Nephron (organoid): ENCODE results near the gene PPP3CA.

Experiments used
- H3K27ac Mint-ChIP-seq, 3 experiments: 2 replicates each; pipeline ENCODE4 v1.8.0; 2020; ENCODE audit warnings: mixed read lengths in 3 of 3, mild to moderate bottlenecking in 2 of 3, moderate library complexity in 1 of 3
- H3K27me3 Mint-ChIP-seq: 2 replicates; pipeline ENCODE4 v1.8.0; 2021; ENCODE audit warnings: low read depth, mild to moderate bottlenecking, moderate library complexity, mixed read lengths
- H3K36me3 Mint-ChIP-seq: 2 replicates; pipeline ENCODE4 v1.8.0; 2020; ENCODE audit warnings: low read depth, mixed read lengths
- H3K4me1 Mint-ChIP-seq: 2 replicates; pipeline ENCODE4 v1.8.0; 2020; ENCODE audit warnings: mixed read lengths
- H3K4me3 Mint-ChIP-seq, 3 experiments: 2 replicates each; pipeline ENCODE4 v1.8.0; 2020; ENCODE audit warnings: mild to moderate bottlenecking in 3 of 3, mixed read lengths in 3 of 3, moderate library complexity in 2 of 3
- H3K9me3 Mint-ChIP-seq: 2 replicates; pipeline ENCODE4 v1.8.0; 2020; ENCODE audit warnings: mixed read lengths
- TF ChIP-seq, protein P1 (sequence below), 3 experiments: fragments of 200-600 bp; sonication (generic); IDR thresholded peaks; one replicate each; pipeline ENCODE4 v1.5.0; 2021; ENCODE audit warnings: antibody characterized with exemption in 3 of 3; ENCODE audit not compliant: unreplicated experiment in 3 of 3

PPP3CA gene

DNA sequence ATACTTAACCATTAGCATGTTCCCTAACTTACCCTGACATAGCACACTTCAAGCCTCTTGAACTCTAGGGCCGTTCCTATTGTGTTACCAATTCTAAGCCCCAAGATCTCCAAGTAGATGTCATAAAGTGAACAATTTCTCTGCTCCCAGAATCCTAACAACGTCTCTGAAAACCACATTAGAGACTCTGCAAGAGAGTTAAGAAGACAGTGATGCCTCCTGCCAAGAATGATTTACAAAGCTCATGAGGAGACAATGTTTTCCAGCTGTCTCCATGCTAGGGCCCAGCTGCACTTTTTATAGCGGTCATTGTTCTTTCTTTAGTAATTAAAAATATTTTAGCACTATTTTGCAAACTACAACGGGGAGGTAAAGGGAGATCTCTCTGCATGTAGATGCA is 358.4 kb downstream of the PPP3CA start:
- no peaks in the 10 kb centered on the region for H3K27me3 Mint-ChIP-seq
- H3K4me3 Mint-ChIP-seq, result no peak overlapping the region
- H3K9me3 Mint-ChIP-seq, result peaks cover 5% of the 10 kb centered on the region
- no peaks in the 10 kb centered on the region for H3K4me1 Mint-ChIP-seq
- H3K27ac Mint-ChIP-seq, result no peak overlapping the region
- H3K36me3 Mint-ChIP-seq, result no peaks in the 10 kb centered on the region
- TF ChIP-seq, protein P1, sequence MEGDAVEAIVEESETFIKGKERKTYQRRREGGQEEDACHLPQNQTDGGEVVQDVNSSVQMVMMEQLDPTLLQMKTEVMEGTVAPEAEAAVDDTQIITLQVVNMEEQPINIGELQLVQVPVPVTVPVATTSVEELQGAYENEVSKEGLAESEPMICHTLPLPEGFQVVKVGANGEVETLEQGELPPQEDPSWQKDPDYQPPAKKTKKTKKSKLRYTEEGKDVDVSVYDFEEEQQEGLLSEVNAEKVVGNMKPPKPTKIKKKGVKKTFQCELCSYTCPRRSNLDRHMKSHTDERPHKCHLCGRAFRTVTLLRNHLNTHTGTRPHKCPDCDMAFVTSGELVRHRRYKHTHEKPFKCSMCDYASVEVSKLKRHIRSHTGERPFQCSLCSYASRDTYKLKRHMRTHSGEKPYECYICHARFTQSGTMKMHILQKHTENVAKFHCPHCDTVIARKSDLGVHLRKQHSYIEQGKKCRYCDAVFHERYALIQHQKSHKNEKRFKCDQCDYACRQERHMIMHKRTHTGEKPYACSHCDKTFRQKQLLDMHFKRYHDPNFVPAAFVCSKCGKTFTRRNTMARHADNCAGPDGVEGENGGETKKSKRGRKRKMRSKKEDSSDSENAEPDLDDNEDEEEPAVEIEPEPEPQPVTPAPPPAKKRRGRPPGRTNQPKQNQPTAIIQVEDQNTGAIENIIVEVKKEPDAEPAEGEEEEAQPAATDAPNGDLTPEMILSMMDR (IDR thresholded peaks at IDR 0.05; ENCODE audit: unreplicated experiment in 3 of 3), result no peak

DNA sequence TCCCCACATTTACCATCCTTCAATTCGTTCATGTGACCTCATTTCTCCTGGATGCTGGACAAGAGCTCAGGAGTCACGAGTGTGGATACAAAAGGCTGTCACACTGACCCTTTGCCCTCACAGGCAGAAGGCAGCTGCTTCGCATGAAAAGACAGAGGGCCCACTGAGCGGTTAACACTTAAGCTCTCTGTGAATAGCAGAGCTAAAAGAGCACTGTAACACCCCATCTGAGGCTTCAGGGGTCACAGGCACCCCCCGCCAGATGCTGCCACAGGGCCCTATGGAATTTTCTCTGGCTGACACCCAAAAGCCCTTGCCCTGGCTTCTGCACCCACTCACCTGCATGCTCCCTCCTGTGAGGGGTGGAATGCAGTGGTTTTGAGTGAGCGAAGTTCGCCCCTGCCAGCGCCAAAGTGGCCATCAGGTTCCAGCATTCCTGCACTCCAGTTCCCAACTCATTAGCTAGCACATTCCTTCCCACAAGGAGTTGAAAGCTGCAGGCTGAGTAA is 360.9 kb downstream of the PPP3CA start:
- H3K27me3 Mint-ChIP-seq, result no peaks in the 10 kb centered on the region
- peaks cover 10% of the 10 kb centered on the region for H3K4me1 Mint-ChIP-seq
- H3K27ac Mint-ChIP-seq, result peak overlapping the region in 1 of 3 experiments; percentile 35
- H3K36me3 Mint-ChIP-seq, result no peaks in the 10 kb centered on the region
- H3K9me3 Mint-ChIP-seq, result peaks cover 5% of the 10 kb centered on the region
- TF ChIP-seq, protein P1 (IDR thresholded peaks at IDR 0.05; ENCODE audit: unreplicated experiment in 3 of 3), result no peak
- no peak overlapping the region for H3K4me3 Mint-ChIP-seq

DNA sequence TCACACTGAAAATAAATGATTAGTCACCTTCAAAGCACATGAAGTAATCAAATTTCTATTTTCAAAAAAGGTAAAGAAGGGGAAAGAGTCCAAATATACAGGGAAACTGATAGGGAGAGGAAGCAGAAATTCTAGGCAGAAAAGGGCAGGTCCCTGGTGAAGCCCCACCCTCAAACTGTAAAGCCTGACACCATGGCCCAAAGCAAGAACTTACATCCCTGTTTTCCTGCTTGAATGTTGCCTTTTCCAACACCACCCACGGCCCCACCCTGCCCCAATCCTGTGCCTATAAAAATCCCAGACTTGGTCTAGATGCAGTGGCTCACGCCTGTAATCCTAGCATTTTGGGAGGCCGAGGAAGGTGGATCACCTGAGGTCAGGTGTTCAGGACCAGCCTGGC is 361.8 kb downstream of the PPP3CA start:
- Mint-ChIP-seq H3K4me3 (no peak overlapping the region), H3K4me1 (peaks cover 10% of the 10 kb centered on the region), H3K27me3 (no peaks in the 10 kb centered on the region), H3K27ac (no peak overlapping the region), H3K9me3 (peaks cover 5% of the 10 kb centered on the region), H3K36me3 (no peaks in the 10 kb centered on the region)
- TF ChIP-seq, protein P1 (IDR thresholded peaks at IDR 0.05; ENCODE audit: unreplicated experiment in 3 of 3), result no peak

DNA sequence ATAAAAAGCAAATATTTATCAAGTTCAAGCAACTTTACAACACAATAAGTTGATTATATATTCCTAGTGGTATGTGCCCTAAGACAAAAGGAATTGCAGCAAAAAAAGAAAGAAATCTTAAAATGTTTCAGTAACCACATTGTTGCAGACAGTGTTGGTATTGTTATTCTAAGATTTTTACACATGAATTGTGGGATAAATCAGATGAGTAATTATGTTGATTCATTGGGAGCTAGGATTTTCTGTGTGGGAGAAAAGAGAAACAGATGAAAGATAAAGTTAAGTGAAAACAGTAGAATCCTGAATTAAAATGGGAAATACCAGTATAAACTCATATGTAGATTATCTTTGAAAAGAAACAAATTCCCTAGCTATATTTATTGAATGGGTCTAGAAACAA is 362.4 kb downstream of the PPP3CA start:
- Mint-ChIP-seq H3K27ac (no peak overlapping the region), H3K27me3 (no peaks in the 10 kb centered on the region), H3K9me3 (peaks cover 5% of the 10 kb centered on the region), H3K4me1 (peaks cover 10% of the 10 kb centered on the region), H3K4me3 (no peak overlapping the region), H3K36me3 (no peaks in the 10 kb centered on the region)
- TF ChIP-seq, protein P1 (IDR thresholded peaks at IDR 0.05; ENCODE audit: unreplicated experiment in 3 of 3), result no peak

DNA sequence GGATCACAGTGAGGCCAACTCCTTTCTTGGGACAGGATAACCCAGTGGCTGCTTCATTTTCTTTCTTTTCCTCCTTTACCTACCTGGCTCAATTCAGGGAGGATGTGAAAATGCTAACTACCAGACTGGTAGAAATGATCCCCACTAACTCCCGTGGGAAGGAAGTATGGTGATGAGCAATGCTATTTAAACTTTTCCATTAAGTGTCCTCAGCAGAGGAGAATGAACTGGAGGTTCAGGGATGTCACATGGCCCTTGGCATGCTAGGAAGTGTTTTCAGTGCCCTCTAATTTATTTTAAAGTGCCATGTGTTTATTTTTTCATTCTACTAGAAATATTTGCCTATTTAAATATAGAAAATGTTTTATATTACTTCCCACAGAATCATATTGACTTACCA is 363.9 kb downstream of the PPP3CA start:
- Mint-ChIP-seq H3K4me3 (no peak overlapping the region), H3K36me3 (no peaks in the 10 kb centered on the region), H3K27me3 (no peaks in the 10 kb centered on the region), H3K27ac (no peak overlapping the region), H3K4me1 (peaks cover 10% of the 10 kb centered on the region), H3K9me3 (peaks cover 5% of the 10 kb centered on the region)
- TF ChIP-seq, protein P1 (IDR thresholded peaks at IDR 0.05; ENCODE audit: unreplicated experiment in 3 of 3), result no peak

DNA sequence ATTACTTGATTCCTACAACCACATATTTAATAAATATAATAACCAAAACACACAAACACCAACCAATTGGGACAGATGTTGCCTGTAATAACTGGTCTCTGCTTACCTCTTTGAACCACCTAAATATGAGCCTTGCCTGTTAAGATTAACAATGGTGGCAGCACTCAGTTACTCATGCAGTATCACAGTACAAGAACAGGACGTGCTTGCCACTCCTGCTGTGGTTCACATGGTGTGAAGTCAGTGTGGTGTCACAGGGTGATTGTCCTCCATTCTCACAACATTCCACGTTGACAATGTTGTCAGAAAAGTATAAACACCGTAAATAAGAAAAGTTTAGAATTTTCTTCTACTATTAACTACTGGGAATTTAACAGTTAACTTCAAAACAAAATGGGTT is 365.0 kb downstream of the PPP3CA start:
- TF ChIP-seq, protein P1 (IDR thresholded peaks at IDR 0.05; ENCODE audit: unreplicated experiment in 3 of 3), result no peak
- peaks cover 10% of the 10 kb centered on the region for H3K4me1 Mint-ChIP-seq
- peaks cover 4% of the 10 kb centered on the region for H3K9me3 Mint-ChIP-seq

More for the DNA sequence above, 365.0 kb downstream of the PPP3CA start:
- H3K36me3 Mint-ChIP-seq, result no peaks in the 10 kb centered on the region
- no peak overlapping the region for H3K27ac Mint-ChIP-seq
- H3K4me3 Mint-ChIP-seq, result no peak overlapping the region
- no peaks in the 10 kb centered on the region for H3K27me3 Mint-ChIP-seq
